GM12875 (cell line): ENCODE data around the gene ZCCHC4.

Source experiments
- H3K4me3 ChIP-seq: one replicate; pipeline ENCODE4 v1.5.1; 2011; ENCODE audit warnings: low read depth, low read length, control low read depth
- CTCF ChIP-seq: IDR thresholded peaks from 2 replicates; pipeline ENCODE4 v1.5.1; 2011; ENCODE audit warnings: low read depth, mild to moderate bottlenecking, control low read depth, inconsistent platforms, low read length, moderate library complexity, borderline replicate concordance; ENCODE audit not compliant: insufficient read depth

Gene ZCCHC4

GRCh38 chr4:25345744-25346143 is 33.2 kb downstream of the ZCCHC4 start:
- no peak overlapping the region for H3K4me3 ChIP-seq
- no peak for TF ChIP-seq CTCF

GRCh38 chr4:25346913-25347312 is 34.3 kb downstream of the ZCCHC4 start:
- TF ChIP-seq CTCF, result no peak
- H3K4me3 ChIP-seq, result no peak overlapping the region

- no peak overlapping the region for H3K4me3 ChIP-seq
- TF ChIP-seq CTCF, result no peak
These were observed 34.9 kb downstream of the ZCCHC4 start for GRCh38 chr4:25347473-25347872.

- no peak overlapping the region for H3K4me3 ChIP-seq
- TF ChIP-seq CTCF, result no peak
These were observed 35.4 kb downstream of the ZCCHC4 start for GRCh38 chr4:25347971-25348370.

GRCh38 chr4:25350561-25350960 is 38.0 kb downstream of the ZCCHC4 start:
- no peak overlapping the region for H3K4me3 ChIP-seq
- TF ChIP-seq CTCF, result no peak

GRCh38 chr4:25351777-25352416 is 39.3 kb downstream of the ZCCHC4 start:
- H3K4me3 ChIP-seq, result no peak overlapping the region
- TF ChIP-seq CTCF, result no peak

- no peak overlapping the region for H3K4me3 ChIP-seq
- TF ChIP-seq CTCF, result no peak
These were observed 43.5 kb downstream of the ZCCHC4 start for GRCh38 chr4:25356068-25356467.
